GM10248 (cell line): ENCODE measurements around the gene EFNB3.

Source experiments
- CTCF ChIA-PET: fragments of 300-600 bp; sonication (Branson Sonifier 250); formaldehyde crosslinking; extraction: SDS; loops from one replicate; lab custom pipeline; 2021; ENCODE audit warnings: antibody characterized with exemption; lab: Yijun Ruan, JAX
- POLR2A ChIA-PET: fragments of 350-650 bp; sonication (Branson Sonifier 250); formaldehyde crosslinking; extraction: SDS; loops from one replicate; lab custom pipeline; 2020; ENCODE audit warnings: antibody characterized with exemption; lab: Yijun Ruan, JAX
- DNase-seq: peaks from one replicate; pipeline ENCODE4 v3.0.0; 2012; ENCODE audit errors: extremely low spot score
- CTCF ChIP-seq: IDR thresholded peaks from 2 replicates; pipeline ENCODE4 v1.5.1; 2012; ENCODE audit warnings: mild to moderate bottlenecking, low read depth; ENCODE audit errors: extremely low read depth, missing control alignments, control extremely low read depth

Gene EFNB3

GRCh38 chr17:7704601-7705268 lies at the start of gene EFNB3:
TSS of gene EFNB3 (plus strand) at chr17:7705202. CDS start at chr17:7705599, 397 bp downstream.
- DNase-seq = no peak
- CTCF ChIA-PET = interaction anchor here (1.2 to 3.3 kb wide), 2 partner anchors 9 to 17 kb away, joined by 3 to 20 read pairs; partner anchors contain the start of genes TP53 and WRAP53
- TF ChIP-seq CTCF = no peak
- POLR2A ChIA-PET = no interaction called here

- ChIA-PET POLR2A (interaction anchor here (0.6 kb wide), 2 partner anchors 25 to 516 kb away, joined by 4 to 6 read pairs; no protein-coding TSS in a partner anchor), CTCF (interaction anchor here (2.4 kb wide), 1 partner anchor 17 kb away, joined by 10 read pairs; no protein-coding TSS in a partner anchor)
- no peak for TF ChIP-seq CTCF
- no peak for DNase-seq
Observed at GRCh38 chr17:7655541-7655840, 49.5 kb upstream of the EFNB3 start.

- TF ChIP-seq CTCF = no peak
- no peak for DNase-seq
- ChIA-PET POLR2A (no interaction called here), CTCF (interaction anchor here (1.5 to 1.8 kb wide), 2 partner anchors 16 to 403 kb away, joined by 3 to 4 read pairs; no protein-coding TSS in a partner anchor)
Observed at GRCh38 chr17:7656958-7657609, 47.9 kb upstream of the EFNB3 start.

- ChIA-PET CTCF (interaction anchor here (2.2 to 3.1 kb wide), 2 partner anchors 19 to 36 kb away, joined by 8 to 13 read pairs; partner anchors contain the start of genes SHBG, TP53 and WRAP53), POLR2A (interaction anchor here (1.5 kb wide), 1 partner anchor 20 kb away, joined by 4 read pairs; the partner anchor contains the start of gene TP53)
- TF ChIP-seq CTCF = no peak
- DNase-seq = no peak
Observed at GRCh38 chr17:7667656-7668406, 37.2 kb upstream of the EFNB3 start.

GRCh38 chr17:7668482-7668881 lies 36.5 kb upstream of the EFNB3 start:
- DNase-seq = no peak
- POLR2A ChIA-PET = no interaction called here
- CTCF ChIA-PET = no interaction called here
- no peak for TF ChIP-seq CTCF

GRCh38 chr17:7673239-7673638 lies 31.8 kb upstream of the EFNB3 start:
- ChIA-PET POLR2A (interaction anchor here (0.5 to 1.3 kb wide), 3 partner anchors 13 to 223 kb away, joined by 3 to 7 read pairs (median 4); partner anchors contain the start of gene ATP1B2), CTCF (interaction anchor here (1.3 to 3.0 kb wide), 8 partner anchors 11 to 392 kb away, joined by 3 to 21 read pairs (median 6); partner anchors contain the start of genes SLC2A4, TP53 and WRAP53)
- TF ChIP-seq CTCF = peak; percentile 27
- no peak for DNase-seq
